Fibroblast of pulmonary artery (primary cell): ENCODE data around the gene ZCCHC7.
A peak's percentile ranks its signal among the peaks of the same experiment; 100 is the strongest.

ENCODE experiments used
- DNase-seq: peaks from one replicate; pipeline ENCODE4 v3.0.0-alpha.2; 2010; ENCODE audit warnings: low read depth
- H3K4me3 ChIP-seq: replicated peaks from 2 replicates; pipeline ENCODE4 v1.5.1; 2011; ENCODE audit warnings: low read depth, mild to moderate bottlenecking, control low read depth, low read length, moderate library complexity
- CTCF ChIP-seq: IDR thresholded peaks from 2 replicates; pipeline ENCODE4 v1.5.1; 2011; ENCODE audit warnings: mild to moderate bottlenecking, control low read depth, low read length, inconsistent platforms; ENCODE audit errors: missing control alignments

The ZCCHC7 gene

GRCh38 chr9:37210737-37211523 is 90.6 kb downstream of the ZCCHC7 start:
- no peak overlapping the region for H3K4me3 ChIP-seq
- no peak for DNase-seq
- no peak for TF ChIP-seq CTCF

GRCh38 chr9:37212435-37212834 is 92.1 kb downstream of the ZCCHC7 start:
- no peak for DNase-seq
- no peak for TF ChIP-seq CTCF
- H3K4me3 ChIP-seq: no peak overlapping the region

- no peak overlapping the region for H3K4me3 ChIP-seq
- DNase-seq: no peak
- TF ChIP-seq CTCF: no peak
Observed at GRCh38 chr9:37215381-37215780, 95.0 kb downstream of the ZCCHC7 start.

GRCh38 chr9:37215830-37216229 is 95.5 kb downstream of the ZCCHC7 start:
- peak; percentile 33 for DNase-seq
- no peak for TF ChIP-seq CTCF
- no peak overlapping the region for H3K4me3 ChIP-seq

- DNase-seq: no peak
- H3K4me3 ChIP-seq: no peak overlapping the region
- no peak for TF ChIP-seq CTCF
Observed at GRCh38 chr9:37217161-37217560, 96.8 kb downstream of the ZCCHC7 start.

GRCh38 chr9:37218800-37219425 is 98.5 kb downstream of the ZCCHC7 start:
- no peak for TF ChIP-seq CTCF
- peak; percentile 31 for DNase-seq
- H3K4me3 ChIP-seq: no peak overlapping the region
